ENCODE results near the gene FGD6.

DNA sequence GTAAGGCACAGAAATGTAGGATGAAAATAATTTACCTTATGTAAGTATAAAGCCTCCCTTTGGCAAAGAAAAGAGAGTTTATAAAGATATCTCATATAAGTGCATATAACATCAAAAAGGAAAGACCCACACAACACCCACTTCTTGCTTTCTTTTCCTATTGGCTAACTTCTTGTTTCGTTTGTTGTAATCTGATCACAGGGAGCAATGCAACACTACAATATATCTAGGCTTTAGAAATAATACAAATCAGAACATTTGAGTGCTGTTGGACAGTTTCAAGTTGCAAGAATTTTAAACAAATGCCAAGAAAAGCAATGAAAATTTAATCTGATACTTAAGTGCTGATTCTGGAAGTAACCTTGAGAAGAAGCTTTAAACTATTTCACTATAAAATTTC lies 1.3 kb downstream of the FGD6 start:
- peak; percentile 63 for TF ChIP-seq POLR2A (IDR thresholded peaks at IDR 0.05)
- TF ChIP-seq, protein P1, sequence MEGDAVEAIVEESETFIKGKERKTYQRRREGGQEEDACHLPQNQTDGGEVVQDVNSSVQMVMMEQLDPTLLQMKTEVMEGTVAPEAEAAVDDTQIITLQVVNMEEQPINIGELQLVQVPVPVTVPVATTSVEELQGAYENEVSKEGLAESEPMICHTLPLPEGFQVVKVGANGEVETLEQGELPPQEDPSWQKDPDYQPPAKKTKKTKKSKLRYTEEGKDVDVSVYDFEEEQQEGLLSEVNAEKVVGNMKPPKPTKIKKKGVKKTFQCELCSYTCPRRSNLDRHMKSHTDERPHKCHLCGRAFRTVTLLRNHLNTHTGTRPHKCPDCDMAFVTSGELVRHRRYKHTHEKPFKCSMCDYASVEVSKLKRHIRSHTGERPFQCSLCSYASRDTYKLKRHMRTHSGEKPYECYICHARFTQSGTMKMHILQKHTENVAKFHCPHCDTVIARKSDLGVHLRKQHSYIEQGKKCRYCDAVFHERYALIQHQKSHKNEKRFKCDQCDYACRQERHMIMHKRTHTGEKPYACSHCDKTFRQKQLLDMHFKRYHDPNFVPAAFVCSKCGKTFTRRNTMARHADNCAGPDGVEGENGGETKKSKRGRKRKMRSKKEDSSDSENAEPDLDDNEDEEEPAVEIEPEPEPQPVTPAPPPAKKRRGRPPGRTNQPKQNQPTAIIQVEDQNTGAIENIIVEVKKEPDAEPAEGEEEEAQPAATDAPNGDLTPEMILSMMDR (IDR thresholded peaks at IDR 0.05): no peak
